OCI-LY3 (cell line): ENCODE results near the gene LRRC74B.

Experiments used
- EZH2phosphoT487 ChIP-seq: fragments of 200-600 bp; shearing (Covaris generic); IDR thresholded peaks from 2 replicates; pipeline ENCODE4 v1.6.1; 2018; ENCODE audit warnings: antibody characterized with exemption, mixed run types, low read depth
- TF ChIP-seq, protein P1 (sequence below): fragments of 200-600, 300-600 bp; sonication (generic); IDR thresholded peaks from 2 replicates; pipeline ENCODE4 v1.5.1; 2014; ENCODE audit warnings: antibody characterized with exemption, low read length, low read depth

DNA sequence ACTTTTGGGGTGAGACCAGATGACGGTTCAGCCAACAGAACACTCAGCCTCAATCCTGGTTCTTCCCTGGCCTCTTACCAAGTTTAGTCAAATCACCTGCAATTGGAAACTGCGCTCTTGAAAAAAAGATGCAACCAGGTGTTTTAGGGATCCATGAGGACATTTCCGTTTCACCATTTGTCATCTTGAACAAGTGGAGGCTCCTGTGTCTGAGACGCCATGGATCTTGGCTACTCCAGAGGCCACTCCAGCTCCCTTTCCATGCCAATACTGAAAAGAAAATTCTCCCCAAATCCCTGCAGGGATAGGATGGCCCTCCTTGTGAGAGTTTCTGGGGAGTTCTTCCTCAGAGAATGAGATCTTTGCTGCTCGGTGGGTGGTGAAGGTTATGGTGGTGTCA is 27.7 kb downstream of the LRRC74B start:
- TF ChIP-seq, protein P1, sequence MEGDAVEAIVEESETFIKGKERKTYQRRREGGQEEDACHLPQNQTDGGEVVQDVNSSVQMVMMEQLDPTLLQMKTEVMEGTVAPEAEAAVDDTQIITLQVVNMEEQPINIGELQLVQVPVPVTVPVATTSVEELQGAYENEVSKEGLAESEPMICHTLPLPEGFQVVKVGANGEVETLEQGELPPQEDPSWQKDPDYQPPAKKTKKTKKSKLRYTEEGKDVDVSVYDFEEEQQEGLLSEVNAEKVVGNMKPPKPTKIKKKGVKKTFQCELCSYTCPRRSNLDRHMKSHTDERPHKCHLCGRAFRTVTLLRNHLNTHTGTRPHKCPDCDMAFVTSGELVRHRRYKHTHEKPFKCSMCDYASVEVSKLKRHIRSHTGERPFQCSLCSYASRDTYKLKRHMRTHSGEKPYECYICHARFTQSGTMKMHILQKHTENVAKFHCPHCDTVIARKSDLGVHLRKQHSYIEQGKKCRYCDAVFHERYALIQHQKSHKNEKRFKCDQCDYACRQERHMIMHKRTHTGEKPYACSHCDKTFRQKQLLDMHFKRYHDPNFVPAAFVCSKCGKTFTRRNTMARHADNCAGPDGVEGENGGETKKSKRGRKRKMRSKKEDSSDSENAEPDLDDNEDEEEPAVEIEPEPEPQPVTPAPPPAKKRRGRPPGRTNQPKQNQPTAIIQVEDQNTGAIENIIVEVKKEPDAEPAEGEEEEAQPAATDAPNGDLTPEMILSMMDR = no peak
- no peak for TF ChIP-seq EZH2phosphoT487
